ENCODE measurements around the gene TEC. TPM values are rescaled to one million over a fixed set of nuclear protein-coding genes. Genes with fewer than 3 reads are reported as not detected.

TEC gene
- total and polyA plus RNA-seq, 11 donors = 1.1 to 4.5 (median 2.2) TPM

DNA sequence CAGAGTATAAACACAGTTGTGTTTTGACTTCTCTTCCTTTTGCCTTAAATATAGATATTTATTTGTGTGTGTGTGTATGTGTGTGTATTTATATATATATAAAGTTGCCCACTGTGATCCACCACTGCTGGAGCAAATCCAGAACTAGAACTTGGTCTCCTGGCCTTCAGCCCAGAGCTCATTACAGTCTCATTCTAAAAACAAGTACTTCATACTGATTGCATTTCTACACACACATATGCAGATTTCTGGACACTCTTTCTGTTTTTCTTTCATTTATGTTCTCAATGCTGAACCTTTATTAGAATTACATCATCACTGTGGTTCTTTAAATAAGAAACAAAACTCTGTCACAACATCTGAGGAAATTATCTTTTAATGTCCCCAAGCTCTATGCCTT is 136.0 kb downstream of the TEC start:
- peak overlapping the region in 1 of 12 donors; percentile 61 for H3K27ac ChIP-seq
- peak in 1 of 4 donors; percentile 28 for ATAC-seq
- peak in 1 of 5 donors; percentile 21 for DNase-seq
- peak overlapping the region in 1 of 12 donors; percentile 35 for H3K4me3 ChIP-seq
- intact Hi-C loops (cut with DNase I) = loop anchor here in 2 of 10 donors (10.0 kb wide), 2 partner anchors 121 to 141 kb away; no protein-coding TSS in a partner anchor
- no peaks in the 10 kb centered on the region for H3K27me3 ChIP-seq
- peaks cover 0 to 34% (median 7%) of the 10 kb centered on the region in 9 donors for H3K36me3 ChIP-seq
- no peaks in the 10 kb centered on the region for H3K9me3 ChIP-seq
- H3K4me1 ChIP-seq = peaks cover 0 to 37% (median 13%) of the 10 kb centered on the region in 12 donors
- TF ChIP-seq POLR2A (IDR thresholded peaks at IDR 0.05) = no peak
- TF ChIP-seq, protein P1, sequence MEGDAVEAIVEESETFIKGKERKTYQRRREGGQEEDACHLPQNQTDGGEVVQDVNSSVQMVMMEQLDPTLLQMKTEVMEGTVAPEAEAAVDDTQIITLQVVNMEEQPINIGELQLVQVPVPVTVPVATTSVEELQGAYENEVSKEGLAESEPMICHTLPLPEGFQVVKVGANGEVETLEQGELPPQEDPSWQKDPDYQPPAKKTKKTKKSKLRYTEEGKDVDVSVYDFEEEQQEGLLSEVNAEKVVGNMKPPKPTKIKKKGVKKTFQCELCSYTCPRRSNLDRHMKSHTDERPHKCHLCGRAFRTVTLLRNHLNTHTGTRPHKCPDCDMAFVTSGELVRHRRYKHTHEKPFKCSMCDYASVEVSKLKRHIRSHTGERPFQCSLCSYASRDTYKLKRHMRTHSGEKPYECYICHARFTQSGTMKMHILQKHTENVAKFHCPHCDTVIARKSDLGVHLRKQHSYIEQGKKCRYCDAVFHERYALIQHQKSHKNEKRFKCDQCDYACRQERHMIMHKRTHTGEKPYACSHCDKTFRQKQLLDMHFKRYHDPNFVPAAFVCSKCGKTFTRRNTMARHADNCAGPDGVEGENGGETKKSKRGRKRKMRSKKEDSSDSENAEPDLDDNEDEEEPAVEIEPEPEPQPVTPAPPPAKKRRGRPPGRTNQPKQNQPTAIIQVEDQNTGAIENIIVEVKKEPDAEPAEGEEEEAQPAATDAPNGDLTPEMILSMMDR (IDR thresholded peaks at IDR 0.05) = no peak

DNA sequence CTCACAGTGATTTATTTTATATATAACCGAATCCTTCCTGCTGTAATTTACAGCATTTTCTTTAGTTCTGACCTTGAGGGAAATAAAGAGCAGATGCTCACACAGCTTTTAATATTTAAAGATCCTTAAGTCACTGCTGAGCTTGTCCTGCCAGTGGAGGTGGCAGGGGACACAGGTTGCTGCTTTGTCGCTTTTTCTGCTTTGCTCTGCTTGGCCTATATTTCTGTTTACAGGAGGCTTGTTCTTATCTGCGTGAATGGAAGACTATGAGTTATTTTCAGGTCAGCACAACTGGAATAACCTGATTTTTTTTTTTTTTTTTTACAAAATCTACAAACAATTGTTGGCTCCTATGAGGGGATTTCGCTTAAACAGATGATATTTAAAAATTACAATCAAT is 137.9 kb downstream of the TEC start:
- 55 to 79% (median 70%) methylated on average over 4 of the region's 4 CpGs for WGBS, 4 donors
- Histone ChIP-seq H3K36me3 (peaks cover 0 to 16% (median 0%) of the 10 kb centered on the region in 9 donors), H3K4me3 (peak overlapping the region in 1 of 12 donors; percentile 35), H3K27ac (peak overlapping the region in 1 of 12 donors; percentile 42), H3K9me3 (no peaks in the 10 kb centered on the region), H3K27me3 (no peaks in the 10 kb centered on the region), H3K4me1 (peaks cover 0 to 56% (median 23%) of the 10 kb centered on the region in 12 donors)
- ATAC-seq = no peak
- TF ChIP-seq, protein P1 (IDR thresholded peaks at IDR 0.05) = no peak
- no peak for TF ChIP-seq POLR2A (IDR thresholded peaks at IDR 0.05)
- intact Hi-C loops (cut with DNase I) = loop anchor here in 2 of 10 donors (10.0 kb wide), 2 partner anchors 123 to 143 kb away; no protein-coding TSS in a partner anchor
- no peak for DNase-seq

DNA sequence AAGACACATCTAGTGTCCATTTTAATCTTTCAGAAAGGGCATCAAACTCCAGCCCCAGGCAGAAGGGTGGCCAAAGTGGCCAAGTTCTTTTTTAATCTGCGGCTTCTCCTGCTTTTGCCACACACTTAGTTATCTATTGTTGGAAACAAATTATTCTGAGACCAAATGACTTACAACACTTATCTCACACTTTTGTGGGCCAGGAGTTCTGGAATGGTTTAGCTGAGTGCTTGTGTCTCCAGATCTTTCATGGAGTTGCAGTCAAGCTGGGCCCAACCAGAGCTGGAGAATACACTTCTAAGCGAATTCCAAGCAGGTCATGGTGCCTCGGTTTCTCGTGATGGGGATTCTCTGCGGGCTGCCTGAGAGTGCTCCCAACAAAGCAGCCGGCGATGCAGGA is 139.5 kb downstream of the TEC start:
- intact Hi-C loops (cut with DNase I) = loop anchor here in 2 of 10 donors (10.0 kb wide), 2 partner anchors 125 to 145 kb away; no protein-coding TSS in a partner anchor
- H3K4me3 ChIP-seq = no peak overlapping the region
- no peak for TF ChIP-seq POLR2A (IDR thresholded peaks at IDR 0.05)
- TF ChIP-seq, protein P1 (IDR thresholded peaks at IDR 0.05) = no peak
- WGBS, 4 donors = 59 to 82% (median 69%) methylated on average over 6 to 7 of the region's 7 CpGs
- peaks cover 0 to 2% (median 0%) of the 10 kb centered on the region in 9 donors for H3K36me3 ChIP-seq
- H3K4me1 ChIP-seq = peaks cover 0 to 56% (median 23%) of the 10 kb centered on the region in 12 donors
- ATAC-seq (peak in 3 of 4 donors; percentile 14 to 71 (median 50)), DNase-seq (no peak)
- no peaks in the 10 kb centered on the region for H3K27me3 ChIP-seq
- no peaks in the 10 kb centered on the region for H3K9me3 ChIP-seq
- peak overlapping the region in 5 of 12 donors; percentile 44 to 73 (median 67) for H3K27ac ChIP-seq

DNA sequence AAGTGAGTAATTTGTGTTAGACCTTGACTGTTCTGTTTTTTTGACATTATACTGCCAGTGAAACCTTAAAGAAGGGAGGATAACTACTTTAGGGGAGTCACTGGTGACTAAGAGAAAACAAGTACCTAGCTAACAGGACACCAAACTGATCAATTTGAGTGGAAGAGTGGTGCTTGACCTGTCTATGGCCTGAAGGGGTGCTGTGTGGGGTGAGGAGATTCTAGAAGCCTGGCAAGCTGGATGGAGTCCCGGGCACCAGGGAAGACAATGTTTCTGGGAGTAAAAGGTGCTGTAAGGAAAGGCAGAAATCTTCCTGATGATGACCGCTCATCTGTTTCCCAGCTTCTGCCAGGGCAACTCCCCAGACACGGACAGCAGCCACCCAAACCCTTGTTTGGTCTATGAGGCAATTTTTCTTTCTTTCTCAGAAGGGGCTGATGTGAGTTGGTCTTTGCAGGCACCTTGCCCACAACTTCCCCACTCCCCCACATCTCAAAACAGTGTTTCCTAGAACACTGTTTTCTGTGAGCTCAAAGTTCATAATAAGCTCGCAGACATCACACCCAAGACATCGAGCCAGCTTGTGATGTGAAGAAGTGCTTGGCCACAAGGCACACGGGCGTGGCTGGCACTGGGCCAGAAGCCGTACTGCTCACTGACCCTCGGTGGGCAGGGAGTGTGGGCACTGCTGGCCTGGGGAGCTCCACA is 140.2 kb downstream of the TEC start:
- H3K9me3 ChIP-seq = no peaks in the 10 kb centered on the region
- intact Hi-C loops (cut with DNase I) = loop anchor here in 9 of 10 donors (5.0 to 10.0 kb wide), 6 partner anchors 125 to 418 kb away; no protein-coding TSS in a partner anchor
- H3K4me3 ChIP-seq = no peak overlapping the region
- H3K36me3 ChIP-seq = no peaks in the 10 kb centered on the region
- DNase-seq = peak in 1 of 5 donors; percentile 30
- H3K27me3 ChIP-seq = no peaks in the 10 kb centered on the region
- TF ChIP-seq POLR2A (IDR thresholded peaks at IDR 0.05) = no peak
- TF ChIP-seq, protein P1 (IDR thresholded peaks at IDR 0.05) = peak in 1 of 12 donors; percentile 9
- ATAC-seq = peak in 3 of 4 donors; percentile 7 to 33 (median 20)
- peaks cover 0 to 56% (median 23%) of the 10 kb centered on the region in 12 donors for H3K4me1 ChIP-seq
- 27 to 42% (median 37%) methylated on average over 9 of the region's 9 CpGs for WGBS, 4 donors
- peak overlapping the region in 5 of 12 donors; percentile 44 to 73 (median 67) for H3K27ac ChIP-seq
